ENCODE measurements around the gene DYNLL2.
"Not testable (repeated sequence)": the region's sequence is repeated elsewhere in the genome, so short reads cannot be mapped to it uniquely, and the experiment has no call there.

Gene DYNLL2

GRCh38 chr17:58082870-58083490, at the start of gene DYNLL2:
TSS of gene DYNLL2 (plus strand) at chr17:58083419. CDS start at chr17:58087091, 3,672 bp downstream.
- DNase-seq = peak; percentile 90

GRCh38 chr17:58039975-58040374, 43.2 kb upstream of the DYNLL2 start:
- no peak for DNase-seq

- DNase-seq = no peak
Observed at GRCh38 chr17:58040386-58040785, 42.8 kb upstream of the DYNLL2 start.

- no peak for DNase-seq
Observed at GRCh38 chr17:58041161-58041560, 42.1 kb upstream of the DYNLL2 start.

GRCh38 chr17:58043221-58044181, 39.7 kb upstream of the DYNLL2 start:
- DNase-seq = no peak

GRCh38 chr17:58044256-58044655, 39.0 kb upstream of the DYNLL2 start:
- not testable (repeated sequence) for DNase-seq

- peak; percentile 6 for DNase-seq
Observed at GRCh38 chr17:58046239-58047094, 36.8 kb upstream of the DYNLL2 start.

- no peak for DNase-seq
Observed at GRCh38 chr17:58047376-58048150, 35.7 kb upstream of the DYNLL2 start.

- no peak for DNase-seq
Observed at GRCh38 chr17:58049533-58049932, 33.7 kb upstream of the DYNLL2 start.

GRCh38 chr17:58050966-58051365, 32.3 kb upstream of the DYNLL2 start:
- DNase-seq = no peak

GRCh38 chr17:58051468-58051867, 31.8 kb upstream of the DYNLL2 start:
- no peak for DNase-seq

GRCh38 chr17:58052407-58052806, 30.8 kb upstream of the DYNLL2 start:
- DNase-seq = no peak

- no peak for DNase-seq
Observed at GRCh38 chr17:58052945-58053715, 30.1 kb upstream of the DYNLL2 start.

GRCh38 chr17:58054641-58055040, 28.6 kb upstream of the DYNLL2 start:
- DNase-seq = no peak

- DNase-seq = no peak
Observed at GRCh38 chr17:58056476-58056875, 26.7 kb upstream of the DYNLL2 start.

- DNase-seq = peak; percentile 17
Observed at GRCh38 chr17:58059141-58059540, 24.1 kb upstream of the DYNLL2 start.

GRCh38 chr17:58060596-58061191, 22.5 kb upstream of the DYNLL2 start:
- no peak for DNase-seq

GRCh38 chr17:58061672-58062071, 21.5 kb upstream of the DYNLL2 start:
- no peak for DNase-seq

- DNase-seq = no peak
Observed at GRCh38 chr17:58065238-58065637, 18.0 kb upstream of the DYNLL2 start.

GRCh38 chr17:58066401-58066800, 16.8 kb upstream of the DYNLL2 start:
- DNase-seq = no peak

- no peak for DNase-seq
Observed at GRCh38 chr17:58072862-58073261, 10.4 kb upstream of the DYNLL2 start.

Data from NCI-H146 (cell line).